B cell (primary cell): Measurements from ENCODE around the gene GPR3.
A peak's percentile ranks its signal among the peaks of the same experiment; 100 is the strongest.

Experiments used
- EZH2 ChIP-seq: IDR thresholded peaks from 2 replicates; pipeline ENCODE4 v1.6.1; 2012; ENCODE audit warnings: borderline replicate concordance, low read depth, mild to moderate bottlenecking, moderate library complexity, low read length; ENCODE audit not compliant: insufficient read depth, poor library complexity, severe bottlenecking
- TF ChIP-seq, protein P1 (sequence below): fragments of 200-600 bp; IDR thresholded peaks from one replicate; pipeline ENCODE4 v1.8.0; 2022; ENCODE audit warnings: antibody characterized with exemption, mild to moderate bottlenecking

GRCh38 chr1:27403065-27403726 lies 10.8 kb downstream of the GPR3 start:
- no peak for TF ChIP-seq EZH2
- TF ChIP-seq, protein P1, sequence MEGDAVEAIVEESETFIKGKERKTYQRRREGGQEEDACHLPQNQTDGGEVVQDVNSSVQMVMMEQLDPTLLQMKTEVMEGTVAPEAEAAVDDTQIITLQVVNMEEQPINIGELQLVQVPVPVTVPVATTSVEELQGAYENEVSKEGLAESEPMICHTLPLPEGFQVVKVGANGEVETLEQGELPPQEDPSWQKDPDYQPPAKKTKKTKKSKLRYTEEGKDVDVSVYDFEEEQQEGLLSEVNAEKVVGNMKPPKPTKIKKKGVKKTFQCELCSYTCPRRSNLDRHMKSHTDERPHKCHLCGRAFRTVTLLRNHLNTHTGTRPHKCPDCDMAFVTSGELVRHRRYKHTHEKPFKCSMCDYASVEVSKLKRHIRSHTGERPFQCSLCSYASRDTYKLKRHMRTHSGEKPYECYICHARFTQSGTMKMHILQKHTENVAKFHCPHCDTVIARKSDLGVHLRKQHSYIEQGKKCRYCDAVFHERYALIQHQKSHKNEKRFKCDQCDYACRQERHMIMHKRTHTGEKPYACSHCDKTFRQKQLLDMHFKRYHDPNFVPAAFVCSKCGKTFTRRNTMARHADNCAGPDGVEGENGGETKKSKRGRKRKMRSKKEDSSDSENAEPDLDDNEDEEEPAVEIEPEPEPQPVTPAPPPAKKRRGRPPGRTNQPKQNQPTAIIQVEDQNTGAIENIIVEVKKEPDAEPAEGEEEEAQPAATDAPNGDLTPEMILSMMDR = peak; percentile 70
